Right renal pelvis (tissue), 4 donors: ENCODE data around the gene GORASP1. TPM values are rescaled to one million over a fixed set of nuclear protein-coding genes. Genes with fewer than 3 reads are reported as not detected.

Experiments used
- DNase-seq, 4 donors: peaks; one replicate each; pipeline ENCODE4 v3.0.0-alpha.2; 2013; ENCODE audit warnings: low read depth in 4 of 4, low spot score in 3 of 4, missing footprints in 1 of 4
- polyA plus RNA-seq, 4 donors: library from polyadenylated mRNA; unstranded; fragments of 120-200 nt; gene quantifications; one replicate each; pipeline ENCODE4 v1.2.1, GENCODE V29; 2013; ENCODE audit not compliant: insufficient read length in 4 of 4

The GORASP1 gene
- polyA plus RNA-seq, 4 donors = 63.2 to 71.7 (median 65.5) TPM

- DNase-seq = no peak
Measured at GRCh38 chr3:39103791-39104552, 3.5 kb downstream of the GORASP1 start.

DNA sequence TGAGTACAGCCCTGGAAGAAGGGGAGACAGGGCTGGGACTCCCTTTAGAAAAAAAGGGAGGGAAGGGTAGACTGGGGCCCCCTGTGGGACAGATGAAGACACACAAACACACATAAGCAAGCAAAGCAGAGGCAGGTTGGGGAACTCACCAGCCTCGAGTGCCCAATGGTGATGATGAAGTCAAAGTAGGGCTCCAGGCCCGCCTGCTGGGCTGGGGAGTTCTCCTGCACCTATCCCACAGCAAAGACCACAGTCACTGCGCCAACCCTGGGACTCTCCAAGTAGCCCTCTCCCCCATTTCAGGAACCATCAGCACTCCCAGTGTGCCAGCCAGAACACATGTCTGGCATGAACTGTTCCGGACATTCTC lies 4.1 kb downstream of the GORASP1 start:
- DNase-seq = no peak

DNA sequence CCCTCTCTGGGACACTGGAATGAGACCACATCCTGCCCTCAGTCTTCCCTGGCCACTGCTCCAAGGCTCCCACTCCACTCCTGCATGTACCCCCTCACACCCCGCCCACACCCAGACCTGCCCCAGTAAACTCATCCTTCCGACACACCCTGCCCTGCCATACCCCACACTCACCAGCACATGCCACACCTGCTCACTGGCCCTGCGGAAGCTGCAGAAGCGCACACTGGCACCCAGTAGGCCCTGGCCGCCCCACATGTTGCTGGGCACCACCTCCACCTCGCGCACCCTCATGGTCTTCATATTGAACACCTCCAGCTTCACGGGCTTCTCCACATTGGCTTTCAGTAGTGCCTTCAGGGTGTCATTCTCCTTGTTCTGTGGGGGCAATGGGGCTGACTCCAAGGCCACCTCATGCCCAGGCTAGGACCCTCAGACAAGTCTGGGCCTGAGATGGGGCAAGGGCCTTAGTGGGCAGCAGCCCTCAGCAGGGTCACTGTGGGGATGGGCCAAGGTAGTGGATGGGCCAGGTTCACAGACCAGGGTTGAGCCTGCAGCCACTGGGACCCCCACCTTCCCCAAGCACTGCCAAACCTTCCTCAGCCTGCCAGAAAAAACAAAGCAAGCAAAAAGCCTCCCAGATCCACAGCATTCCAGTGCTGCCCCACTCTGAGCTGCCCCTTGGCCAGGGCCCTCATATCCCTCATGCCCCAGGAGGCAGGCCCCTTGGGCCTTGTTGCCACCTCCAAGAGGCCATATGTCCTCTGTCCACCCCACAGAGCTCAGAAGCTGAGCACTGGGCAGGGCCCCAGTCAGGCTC lies 4.7 kb downstream of the GORASP1 start:
- DNase-seq = no peak

- no peak for DNase-seq
Measured at GRCh38 chr3:39101022-39101689, 6.3 kb downstream of the GORASP1 start.

GRCh38 chr3:39100500-39100886 lies 6.9 kb downstream of the GORASP1 start:
- no peak for DNase-seq

DNA sequence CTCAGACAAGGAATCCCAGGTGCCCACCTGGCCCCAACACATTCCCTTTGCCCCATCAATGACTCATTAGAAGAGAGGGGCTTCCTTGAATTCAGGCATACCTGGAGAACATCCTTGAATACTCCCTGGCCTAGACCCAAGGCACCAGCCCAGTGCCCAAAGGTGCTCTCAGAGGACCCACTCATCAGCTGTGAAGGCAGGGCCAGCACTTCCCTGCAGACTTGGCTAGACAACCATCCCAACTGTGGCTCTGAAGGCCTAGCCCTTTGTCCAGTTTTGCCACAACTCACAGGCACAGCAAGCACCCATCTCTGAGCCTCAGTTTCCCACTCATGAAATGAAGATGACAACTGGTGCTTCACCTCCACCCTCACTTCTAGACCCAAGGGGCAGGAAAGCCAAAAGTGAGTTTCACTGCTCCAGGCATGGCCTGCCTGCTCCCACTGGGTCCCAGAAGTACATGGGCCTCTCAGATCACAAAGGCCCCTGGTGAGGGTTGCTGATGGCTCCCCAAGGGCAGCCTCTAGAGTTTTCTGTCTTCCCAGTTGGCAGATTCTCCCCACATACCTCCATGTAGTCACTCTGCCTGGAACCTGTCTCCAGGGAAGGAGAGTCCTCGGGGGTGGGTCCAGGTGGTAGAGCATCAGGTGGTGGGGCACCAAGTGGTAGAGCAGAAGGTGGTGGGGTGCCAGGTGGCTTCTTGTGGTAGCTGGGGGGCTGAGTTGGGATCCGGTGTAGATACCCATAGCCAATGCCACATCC lies 7.5 kb downstream of the GORASP1 start:
- DNase-seq = no peak

- DNase-seq = no peak
Measured at GRCh38 chr3:39099242-39099641, 8.2 kb downstream of the GORASP1 start.

GRCh38 chr3:39098473-39099000 lies 8.9 kb downstream of the GORASP1 start:
- no peak for DNase-seq

DNA sequence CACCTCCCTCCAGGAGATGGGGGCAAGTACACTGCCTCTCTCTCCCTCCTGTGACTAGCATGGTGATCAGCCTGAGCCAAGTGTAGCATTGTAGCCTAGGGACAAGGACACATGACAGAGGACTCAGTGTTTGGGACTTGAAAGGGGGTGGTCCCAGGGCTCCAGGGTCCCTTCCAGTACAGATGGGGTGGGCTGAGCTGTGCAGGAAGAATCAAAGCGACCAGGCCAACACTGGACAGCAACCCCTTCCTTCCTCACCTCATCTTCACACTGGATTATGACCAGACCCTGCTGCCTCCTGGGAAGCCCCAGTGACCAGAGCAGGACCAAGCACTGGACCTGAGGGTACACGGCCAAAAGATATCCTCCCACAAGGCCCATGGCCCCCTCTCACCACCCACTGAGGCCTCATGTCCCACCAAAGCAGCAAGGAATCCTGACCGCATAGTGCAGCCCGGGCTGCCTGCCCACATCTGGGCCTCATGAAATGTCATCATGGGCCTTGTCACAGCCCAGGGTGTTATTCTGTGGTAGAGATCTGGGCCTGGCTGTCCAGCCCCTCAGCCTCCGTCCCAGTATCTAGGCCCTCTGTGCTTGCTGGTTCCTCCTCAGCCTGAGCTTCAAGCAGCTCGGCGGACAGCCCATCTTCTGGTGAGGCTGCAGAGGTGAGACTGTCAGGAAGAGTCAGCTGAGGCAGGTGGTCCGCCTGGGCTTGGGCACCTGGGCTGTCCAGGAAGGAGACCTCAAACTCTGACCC lies 9.5 kb downstream of the GORASP1 start:
- DNase-seq = no peak

DNA sequence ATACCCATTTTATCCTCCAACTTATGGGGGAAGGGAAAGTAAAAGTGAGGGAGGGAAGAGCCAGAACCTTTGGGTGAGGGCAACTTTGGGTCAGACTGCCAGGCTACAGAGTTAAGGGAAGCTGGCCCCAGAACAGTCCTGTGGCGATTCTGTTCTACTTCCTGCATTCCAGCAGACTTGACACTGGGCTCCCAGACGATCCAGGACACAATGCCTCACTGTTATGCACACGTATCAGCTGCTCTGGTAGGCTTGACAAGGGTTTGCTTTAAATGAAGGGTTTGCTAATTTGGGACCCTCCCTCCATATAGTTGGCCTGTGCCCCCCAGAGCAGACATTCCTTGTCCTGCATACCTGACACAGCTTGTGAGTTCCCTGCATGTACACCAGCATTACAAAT lies 10.7 kb downstream of the GORASP1 start:
- no peak for DNase-seq

GRCh38 chr3:39095778-39096177 lies 11.6 kb downstream of the GORASP1 start:
- no peak for DNase-seq

DNA sequence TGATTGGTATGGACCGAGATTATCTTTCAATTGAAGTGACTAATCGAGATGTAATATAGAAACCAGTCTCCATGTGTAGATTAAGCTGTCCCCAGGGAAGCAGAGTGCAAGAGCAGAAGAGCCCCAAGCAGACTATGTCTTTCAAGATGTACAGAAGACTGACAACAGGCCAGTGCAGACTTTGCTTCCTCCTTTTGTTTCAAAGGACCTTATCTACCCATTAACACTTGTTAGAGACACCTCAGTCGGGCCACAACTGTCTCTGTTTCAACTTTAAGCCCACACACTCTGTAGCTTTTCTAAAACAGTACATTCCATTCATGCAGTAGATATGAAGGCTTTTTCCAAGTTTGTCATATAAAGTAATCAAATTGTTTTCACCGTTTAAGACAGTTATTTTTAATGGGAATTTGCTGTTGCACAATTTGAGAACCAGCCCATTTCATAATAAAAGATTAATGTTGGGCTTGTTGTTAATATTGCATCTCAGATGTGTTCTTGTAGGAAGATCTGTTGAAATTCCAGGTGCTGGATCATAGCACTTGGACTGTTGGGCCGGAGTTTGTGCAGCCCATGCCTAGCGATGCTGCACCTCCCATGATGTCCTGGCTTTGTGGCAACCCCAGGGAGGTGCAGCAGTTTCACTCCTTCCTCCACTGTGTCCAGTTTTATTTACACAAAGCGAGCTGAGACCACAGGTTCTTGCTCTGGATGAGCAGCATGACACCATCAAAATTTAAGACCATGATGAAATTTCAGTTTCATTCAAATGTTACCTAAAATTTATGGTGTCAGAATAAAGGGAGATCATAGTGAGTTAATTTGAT lies 12.4 kb downstream of the GORASP1 start:
- no peak for DNase-seq

DNA sequence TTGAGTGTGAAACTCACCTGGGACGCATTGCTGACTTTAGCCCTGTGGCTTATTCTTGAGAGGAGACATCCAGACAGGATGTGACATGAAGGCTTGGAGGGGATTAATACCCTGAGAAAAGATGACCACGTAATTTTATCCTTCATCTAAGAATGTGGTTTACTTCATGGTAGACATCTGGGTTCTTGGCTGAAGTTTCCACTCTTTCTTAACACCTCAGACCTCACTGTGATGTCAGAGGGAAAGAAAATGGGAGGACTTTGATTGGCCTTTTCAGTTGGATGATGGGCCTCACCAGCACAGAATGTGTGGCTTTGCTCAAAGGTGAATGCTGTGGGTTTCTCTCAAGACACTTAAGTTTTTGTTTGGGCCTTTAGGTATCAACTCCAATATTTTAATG lies 16.5 kb downstream of the GORASP1 start:
- DNase-seq = no peak

DNA sequence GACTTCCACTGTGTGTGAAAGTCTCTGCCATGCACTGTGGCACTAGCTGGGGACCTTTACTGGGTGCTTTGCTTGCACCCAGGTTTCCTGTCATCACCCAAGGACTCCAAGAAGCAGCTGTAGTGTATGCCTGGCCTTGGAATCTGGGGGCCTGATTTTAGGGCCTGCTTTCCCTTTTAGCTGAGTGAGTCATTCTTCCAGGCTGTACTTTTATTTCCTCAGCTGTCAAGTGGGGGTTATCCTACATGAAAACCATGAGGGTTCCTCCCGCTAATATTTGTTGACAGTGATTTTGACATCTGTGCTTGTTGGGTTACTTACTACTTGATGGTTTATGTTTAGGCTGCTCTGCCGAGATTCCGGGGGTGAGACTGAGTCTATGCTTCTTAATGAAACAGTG lies 18.5 kb downstream of the GORASP1 start:
- DNase-seq = no peak

DNA sequence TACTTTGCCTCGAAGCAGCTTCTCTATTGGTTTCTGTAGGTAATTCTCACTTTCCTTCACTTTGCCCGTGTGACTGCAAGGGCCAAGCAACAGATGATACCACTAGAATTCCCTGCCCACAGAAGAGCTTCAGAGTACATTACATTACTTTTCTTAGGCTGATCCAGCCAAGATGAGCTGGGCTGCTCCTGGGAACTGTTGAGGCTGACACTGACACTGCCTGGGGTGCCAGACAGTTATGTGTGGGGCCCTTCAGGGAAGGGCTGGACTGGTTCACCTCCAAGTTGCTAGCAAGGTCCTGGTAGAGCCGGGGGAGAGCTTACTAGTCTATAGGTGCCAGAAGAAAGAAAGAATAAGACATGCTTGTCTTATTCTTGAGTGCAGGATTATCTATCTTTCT lies 19.0 kb downstream of the GORASP1 start:
- DNase-seq = no peak

GRCh38 chr3:39086144-39086543 lies 21.3 kb downstream of the GORASP1 start:
- DNase-seq = no peak

- no peak for DNase-seq
Measured at GRCh38 chr3:39082666-39083313, 24.6 kb downstream of the GORASP1 start.

DNA sequence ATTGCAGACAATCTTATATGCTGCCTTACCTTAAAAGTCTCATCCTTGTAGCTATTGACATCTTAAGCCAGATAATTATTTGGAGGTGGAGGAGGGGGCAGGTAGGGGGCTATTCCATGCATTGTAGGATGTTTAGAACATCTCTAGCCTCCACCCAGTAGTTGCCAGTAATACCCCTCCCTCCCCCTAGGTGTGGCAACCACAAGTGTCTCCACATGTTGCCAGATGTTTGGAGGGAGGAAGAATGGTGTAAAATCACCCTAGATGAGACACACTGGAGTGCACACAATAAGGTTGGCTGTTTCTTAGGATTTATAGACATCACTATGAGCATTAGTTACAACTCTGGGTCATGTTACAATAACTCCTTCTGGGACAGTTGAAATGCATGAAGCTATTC lies 27.4 kb downstream of the GORASP1 start:
- no peak for DNase-seq
